OCI-LY7 (cell line): Measurements from ENCODE around the gene PRKD2. TPM values are rescaled to one million over a fixed set of nuclear protein-coding genes. Genes with fewer than 3 reads are reported as not detected.

Source experiments
- BruUV-seq: library from RNA; stranded (reverse); fragments of 400-500 nt; replicated peaks from 2 replicates; lab custom pipeline; 2021; lab: Mats Ljungman, UMichigan
- CTCF ChIA-PET: fragments of 300-600 bp; sonication (Branson Sonifier 250); formaldehyde crosslinking; loops from one replicate; lab custom pipeline; 2022; ENCODE audit warnings: antibody characterized with exemption; ENCODE audit not compliant: unreplicated experiment; lab: Charles Lee
- POLR2A ChIA-PET: fragments of 300-600 bp; sonication (Branson Sonifier 250); formaldehyde crosslinking; loops from one replicate; lab custom pipeline; 2022; ENCODE audit warnings: antibody characterized with exemption; lab: Charles Lee
- DNase-seq: peaks from one replicate; pipeline ENCODE4 v3.0.0-alpha.2; 2015; ENCODE audit warnings: low spot score
- H2AFZ ChIP-seq: fragments of 200-600 bp; sonication (generic), shearing (Covaris generic); 2 replicates; pipeline ENCODE4 v1.6.1; 2014; ENCODE audit warnings: mild to moderate bottlenecking, antibody characterized with exemption, low read length, moderate library complexity
- H3K27ac ChIP-seq: fragments of 200-600 bp; sonication (generic); 2 replicates; pipeline ENCODE4 v1.5.1; 2014; ENCODE audit warnings: mixed run types, low read depth, mild to moderate bottlenecking, moderate library complexity, low read length, inconsistent platforms; ENCODE audit not compliant: poor library complexity, severe bottlenecking
- H3K36me3 ChIP-seq: fragments of 200-600 bp; sonication (generic); 2 replicates; pipeline ENCODE4 v1.6.1; 2014; ENCODE audit warnings: mild to moderate bottlenecking, antibody characterized with exemption, low read length, moderate library complexity, mixed read lengths; ENCODE audit not compliant: insufficient read depth
- H3K4me1 ChIP-seq: fragments of 200-600 bp; sonication (generic); 2 replicates; pipeline ENCODE4 v1.5.1; 2014; ENCODE audit warnings: mild to moderate bottlenecking, low read length; ENCODE audit not compliant: insufficient read depth, poor library complexity, severe bottlenecking
- H3K4me2 ChIP-seq: fragments of 200-600 bp; sonication (generic); 2 replicates; pipeline ENCODE4 v1.6.1; 2014; ENCODE audit warnings: mild to moderate bottlenecking, low read length
- H3K4me3 ChIP-seq: fragments of 200-600 bp; sonication (generic); 2 replicates; pipeline ENCODE4 v1.5.1; 2014; ENCODE audit warnings: mild to moderate bottlenecking, low read depth, low read length; ENCODE audit not compliant: poor library complexity, severe bottlenecking
- H3K79me2 ChIP-seq: fragments of 200-600 bp; sonication (generic); 2 replicates; pipeline ENCODE4 v1.6.1; 2016; ENCODE audit warnings: low read depth, mild to moderate bottlenecking, low read length, moderate library complexity, mixed read lengths; ENCODE audit not compliant: insufficient read depth
- H3K9me2 ChIP-seq: fragments of 200-600 bp; sonication (generic); 2 replicates; pipeline ENCODE4 v1.6.1; 2016; ENCODE audit warnings: mild to moderate bottlenecking, low read length, mixed read lengths; ENCODE audit not compliant: insufficient read depth
- H3K9me3 ChIP-seq: fragments of 200-600 bp; sonication (generic); 2 replicates; pipeline ENCODE4 v1.6.1; 2014; ENCODE audit warnings: mild to moderate bottlenecking, mixed run types, low read length, mixed read lengths
- H4K20me1 ChIP-seq: fragments of 200-600 bp; sonication (generic); 2 replicates; pipeline ENCODE4 v1.6.1; 2014; ENCODE audit warnings: mild to moderate bottlenecking, antibody characterized with exemption, low read length, moderate library complexity, mixed read lengths; ENCODE audit not compliant: insufficient read depth
- CTCF ChIP-seq: fragments of 200-600 bp; sonication (generic); conservative IDR thresholded peaks from 2 replicates; pipeline ENCODE4 v1.5.1; 2014; ENCODE audit warnings: mild to moderate bottlenecking, antibody characterized with exemption, low read length, moderate library complexity, mixed read lengths
- EZH2phosphoT487 ChIP-seq: fragments of 200-600 bp; sonication (generic); IDR thresholded peaks from 2 replicates; pipeline ENCODE4 v1.6.1; 2018; ENCODE audit warnings: low read depth, borderline replicate concordance, mild to moderate bottlenecking, mixed run types, antibody characterized with exemption, low read length, moderate library complexity, mixed read lengths
- intact Hi-C: fragments of 100-400 bp; cut with micrococcal nuclease; formaldehyde crosslinking; loops from one replicate; pipeline ENCODE4 v1.10.0; 2022; ENCODE audit not compliant: unreplicated experiment
- total RNA-seq, 2 experiments: library from RNA; depleted of rRNA in 1 of 2; stranded (reverse); fragments of >200 nt in 1 of 2; shearing (Covaris generic) in 1 of 2; gene quantifications; 2 replicates each; pipeline ENCODE4 v1.2.3, GENCODE V29; 2014 to 2022

Gene PRKD2
- total RNA-seq, 2 experiments from 2014 or later = 30.5 to 89.2 TPM

GRCh38 chr19:46725859-46726393, 9.0 kb upstream of the PRKD2 start:
- intact Hi-C loops = no loop called here
- Histone ChIP-seq H3K4me1 (peaks cover 8% of the 10 kb centered on the region), H3K4me2 (no peak overlapping the region), H3K9me3 (no peaks in the 10 kb centered on the region), H3K79me2 (no peaks in the 10 kb centered on the region), H3K4me3 (no peak overlapping the region), H4K20me1 (0 out of 2 replicates have a peak, but pooled peaks cover 4% of the 10 kb centered on the region), H3K9me2 (no peaks in the 10 kb centered on the region), H3K36me3 (peaks cover 96% of the 10 kb centered on the region), H2AFZ (no peak overlapping the region), H3K27ac (no peak overlapping the region)
- TF ChIP-seq EZH2phosphoT487 (no peak), CTCF (no peak)
- ChIA-PET POLR2A (no interaction called here), CTCF (interaction anchor here (0.6 kb wide), 1 partner anchor 1010 kb away, joined by 3 read pairs; no protein-coding TSS in a partner anchor)
- no peak for DNase-seq
- no TSS peak for BruUV-seq

GRCh38 chr19:46725036-46725820, 8.3 kb upstream of the PRKD2 start:
- 0 out of 2 replicates have a peak, but pooled peaks cover 4% of the 10 kb centered on the region for H4K20me1 ChIP-seq
- no TSS peak for BruUV-seq
- CTCF ChIA-PET = interaction anchor here (0.6 kb wide), 1 partner anchor 1010 kb away, joined by 3 read pairs; no protein-coding TSS in a partner anchor

More at GRCh38 chr19:46725036-46725820, 8.3 kb upstream of the PRKD2 start:
- Histone ChIP-seq H3K4me2 (no peak overlapping the region), H3K4me1 (peaks cover 15% of the 10 kb centered on the region), H3K79me2 (no peaks in the 10 kb centered on the region), H2AFZ (no peak overlapping the region), H3K4me3 (no peak overlapping the region), H3K9me2 (no peaks in the 10 kb centered on the region), H3K36me3 (peaks cover 96% of the 10 kb centered on the region), H3K27ac (no peak overlapping the region), H3K9me3 (no peaks in the 10 kb centered on the region)
- no peak for TF ChIP-seq CTCF
- no peak for TF ChIP-seq EZH2phosphoT487
- intact Hi-C loops = no loop called here
- POLR2A ChIA-PET = no interaction called here
- no peak for DNase-seq
